C4-2B (cell line): ENCODE data around the gene TRMT11.

Experiments used
- H3K27ac ChIP-seq: fragments of 450-650 bp; 2 replicates; pipeline ENCODE4 v1.5.1; 2017
- ZFX ChIP-seq: fragments of 450-650 bp; IDR thresholded peaks from 2 replicates; pipeline ENCODE4 v1.6.1; 2017
- TF ChIP-seq, protein P1 (sequence below): fragments of 450-650 bp; conservative IDR thresholded peaks from 2 replicates; pipeline ENCODE4 v1.5.1; 2017; ENCODE audit warnings: mild to moderate bottlenecking

The TRMT11 gene

GRCh38 chr6:126035764-126036163 is 49.4 kb downstream of the TRMT11 start:
- TF ChIP-seq ZFX = no peak
- TF ChIP-seq, protein P1, sequence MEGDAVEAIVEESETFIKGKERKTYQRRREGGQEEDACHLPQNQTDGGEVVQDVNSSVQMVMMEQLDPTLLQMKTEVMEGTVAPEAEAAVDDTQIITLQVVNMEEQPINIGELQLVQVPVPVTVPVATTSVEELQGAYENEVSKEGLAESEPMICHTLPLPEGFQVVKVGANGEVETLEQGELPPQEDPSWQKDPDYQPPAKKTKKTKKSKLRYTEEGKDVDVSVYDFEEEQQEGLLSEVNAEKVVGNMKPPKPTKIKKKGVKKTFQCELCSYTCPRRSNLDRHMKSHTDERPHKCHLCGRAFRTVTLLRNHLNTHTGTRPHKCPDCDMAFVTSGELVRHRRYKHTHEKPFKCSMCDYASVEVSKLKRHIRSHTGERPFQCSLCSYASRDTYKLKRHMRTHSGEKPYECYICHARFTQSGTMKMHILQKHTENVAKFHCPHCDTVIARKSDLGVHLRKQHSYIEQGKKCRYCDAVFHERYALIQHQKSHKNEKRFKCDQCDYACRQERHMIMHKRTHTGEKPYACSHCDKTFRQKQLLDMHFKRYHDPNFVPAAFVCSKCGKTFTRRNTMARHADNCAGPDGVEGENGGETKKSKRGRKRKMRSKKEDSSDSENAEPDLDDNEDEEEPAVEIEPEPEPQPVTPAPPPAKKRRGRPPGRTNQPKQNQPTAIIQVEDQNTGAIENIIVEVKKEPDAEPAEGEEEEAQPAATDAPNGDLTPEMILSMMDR = no peak
- no peak overlapping the region for H3K27ac ChIP-seq

GRCh38 chr6:126038234-126038633 is 51.9 kb downstream of the TRMT11 start:
- no peak overlapping the region for H3K27ac ChIP-seq
- TF ChIP-seq ZFX = no peak
- TF ChIP-seq, protein P1 = no peak

DNA sequence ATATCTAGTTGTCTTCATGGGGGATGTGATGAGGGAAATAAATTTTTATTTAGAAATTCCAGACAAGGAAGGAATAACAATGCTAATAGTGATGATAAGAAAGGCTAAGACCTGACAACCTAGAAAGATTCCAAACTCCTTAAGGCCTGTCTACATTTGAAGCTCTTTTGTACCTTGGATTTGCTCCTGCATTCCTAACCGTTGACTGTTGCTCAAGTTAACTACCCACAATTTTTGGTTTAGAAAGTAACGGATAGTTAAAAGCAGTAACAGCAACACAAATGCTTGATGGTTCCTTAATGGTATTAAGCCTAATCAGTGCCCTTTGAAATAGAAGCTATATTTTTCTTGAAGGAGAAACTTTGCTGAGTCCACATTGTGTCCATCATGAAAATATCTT is 52.9 kb downstream of the TRMT11 start:
- TF ChIP-seq, protein P1 = no peak
- TF ChIP-seq ZFX = no peak
- H3K27ac ChIP-seq = no peak overlapping the region

DNA sequence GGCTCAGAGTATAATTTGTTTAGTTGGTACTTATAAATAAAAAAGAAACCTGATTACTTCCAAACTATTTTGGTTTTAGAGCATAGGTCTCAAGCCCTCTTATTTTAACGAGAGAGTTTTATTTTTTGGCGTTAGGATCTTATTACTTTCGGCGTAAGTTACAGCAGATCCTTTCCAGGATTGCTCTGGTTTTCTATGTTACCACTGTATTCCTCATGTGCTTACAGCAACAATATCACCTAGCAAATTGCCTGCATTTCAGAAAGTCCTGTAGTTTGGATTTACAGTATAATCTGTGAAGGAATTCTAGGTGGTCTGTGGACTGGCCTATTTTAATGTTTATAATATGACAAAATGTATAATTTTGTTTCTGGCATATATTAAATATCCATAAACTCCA is 54.1 kb downstream of the TRMT11 start:
- TF ChIP-seq, protein P1 = no peak
- TF ChIP-seq ZFX = no peak
- H3K27ac ChIP-seq = no peak overlapping the region; the same call in 1 of the 2 replicates

- H3K27ac ChIP-seq = no peak overlapping the region; the same call in 1 of the 2 replicates
These were observed 54.5 kb downstream of the TRMT11 start for GRCh38 chr6:126040826-126041225.

GRCh38 chr6:126041516-126041915 is 55.2 kb downstream of the TRMT11 start:
- TF ChIP-seq ZFX = no peak
- TF ChIP-seq, protein P1 = no peak
- H3K27ac ChIP-seq = no peak overlapping the region

More at GRCh38 chr6:126040826-126041225, 54.5 kb downstream of the TRMT11 start:
- TF ChIP-seq ZFX = no peak

DNA sequence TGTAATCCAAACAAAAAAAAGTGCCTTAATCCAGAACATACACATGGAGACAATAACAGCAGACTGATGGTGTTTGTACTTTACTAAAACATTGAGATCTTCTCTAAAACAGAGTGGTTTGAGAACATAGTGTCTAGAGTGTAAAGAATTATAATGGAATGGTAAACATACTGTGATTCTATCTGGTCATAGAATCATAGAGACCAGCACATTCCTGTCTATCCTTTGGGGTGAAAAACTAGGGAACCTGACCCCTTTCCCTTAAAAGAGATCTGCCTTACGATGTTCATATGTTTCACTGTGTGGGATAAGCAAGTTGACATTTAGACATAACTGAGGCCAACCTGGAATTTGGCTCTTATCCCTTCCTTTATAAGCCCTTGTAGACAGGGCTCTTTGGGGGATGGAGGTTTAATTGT is 55.7 kb downstream of the TRMT11 start:
- no peak for TF ChIP-seq ZFX
- TF ChIP-seq, protein P1 = no peak
- no peak overlapping the region for H3K27ac ChIP-seq

DNA sequence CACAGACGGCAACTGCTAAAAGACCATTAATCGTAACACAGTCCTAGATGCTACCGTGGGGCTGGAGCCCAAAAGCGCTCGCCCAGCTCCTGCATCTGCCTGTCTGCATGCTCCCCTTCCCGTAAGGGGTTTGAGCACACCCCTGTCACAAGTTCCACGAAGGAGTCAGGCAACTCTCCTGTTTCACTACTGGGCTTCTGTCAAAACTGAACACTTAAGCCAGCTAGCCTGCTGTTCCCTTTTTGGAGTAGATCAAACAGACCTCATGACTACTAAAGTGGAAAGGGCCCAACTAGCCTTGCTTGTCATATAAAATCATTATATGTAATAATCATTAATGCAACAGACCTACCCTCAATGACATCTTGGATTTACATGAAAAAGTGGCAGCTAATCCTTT is 61.3 kb downstream of the TRMT11 start:
- no peak overlapping the region for H3K27ac ChIP-seq
- no peak for TF ChIP-seq ZFX
- TF ChIP-seq, protein P1 = no peak
